SK-N-MC (cell line): ENCODE measurements around the gene NLRP6.

ENCODE experiments used
- EZH2 ChIP-seq: fragments of 200-600 bp; sonication (generic); IDR thresholded peaks from one replicate; pipeline ENCODE4 v1.6.1; 2017; ENCODE audit warnings: antibody characterized with exemption
- FOXP2 ChIP-seq: optimal IDR thresholded peaks from 2 replicates; pipeline ENCODE3; 2011; ENCODE audit warnings: mild to moderate bottlenecking, moderate library complexity; ENCODE audit not compliant: insufficient read depth; ENCODE audit errors: extremely low read length, control extremely low read depth
- POLR2AphosphoS5 ChIP-seq: IDR thresholded peaks from 2 replicates; pipeline ENCODE4 v1.6.1; 2012; ENCODE audit warnings: mild to moderate bottlenecking, low read depth, low read length, borderline replicate concordance

GRCh38 chr11:279966-280705 lies 1.9 kb downstream of the NLRP6 start:
- no peak for TF ChIP-seq POLR2AphosphoS5
- peak; percentile 26 for TF ChIP-seq EZH2
- no peak for TF ChIP-seq FOXP2
